Central memory CD8-positive, alpha-beta T cell (primary cell): Measurements from ENCODE around the gene IGSF6.
"Not testable (repeated sequence)": the region's sequence is repeated elsewhere in the genome, so short reads cannot be mapped to it uniquely, and the experiment has no call there.

Experiments used
- ATAC-seq: fragments of 150-1000 bp; cut with Tn5 transposase; replicated peaks from 2 replicates; pipeline ENCODE4 v1.10.0; 2022; ENCODE audit warnings: mild to moderate bottlenecking, moderate FRiP score, moderate number of reproducible peaks; ENCODE audit not compliant: poor library complexity, severe bottlenecking; ENCODE audit errors: extremely low read depth
- DNase-seq, 2 donors: peaks; one replicate each; pipeline ENCODE4 v3.0.0; 2021; ENCODE audit warnings: low spot score in 2 of 2
- H3K27ac Mint-ChIP-seq: one replicate; pipeline ENCODE4 v1.8.0; 2022; ENCODE audit warnings: low read depth, mild to moderate bottlenecking, moderate library complexity, mixed read lengths
- H3K27me3 Mint-ChIP-seq: one replicate; pipeline ENCODE4 v1.8.0; 2022; ENCODE audit warnings: mixed read lengths
- H3K36me3 Mint-ChIP-seq: one replicate; pipeline ENCODE4 v1.8.0; 2022; ENCODE audit warnings: mild to moderate bottlenecking, moderate library complexity, mixed read lengths; ENCODE audit not compliant: insufficient read depth
- H3K4me1 Mint-ChIP-seq: one replicate; pipeline ENCODE4 v1.8.0; 2022; ENCODE audit warnings: mixed read lengths
- H3K4me3 Mint-ChIP-seq: one replicate; pipeline ENCODE4 v1.8.0; 2022; ENCODE audit warnings: mild to moderate bottlenecking, moderate library complexity, mixed read lengths
- H3K9me3 Mint-ChIP-seq: one replicate; pipeline ENCODE4 v1.8.0; 2022; ENCODE audit warnings: mixed read lengths

Gene IGSF6

GRCh38 chr16:21667575-21667974, 15.2 kb upstream of the IGSF6 start:
- Mint-ChIP-seq H3K36me3 (no peaks in the 10 kb centered on the region), H3K9me3 (no peaks in the 10 kb centered on the region), H3K27me3 (no peaks in the 10 kb centered on the region), H3K4me1 (peaks cover 5% of the 10 kb centered on the region), H3K27ac (no peak overlapping the region), H3K4me3 (no peak overlapping the region)
- no peak for DNase-seq
- ATAC-seq, result no peak

- DNase-seq (no peak), ATAC-seq (no peak)
- Mint-ChIP-seq H3K4me3 (no peak overlapping the region), H3K36me3 (peaks cover 2% of the 10 kb centered on the region), H3K9me3 (no peaks in the 10 kb centered on the region), H3K4me1 (peaks cover 5% of the 10 kb centered on the region), H3K27ac (no peak overlapping the region), H3K27me3 (no peaks in the 10 kb centered on the region)
These were observed 14.4 kb upstream of the IGSF6 start for GRCh38 chr16:21666772-21667171.

GRCh38 chr16:21664801-21665492, 12.5 kb upstream of the IGSF6 start:
- Mint-ChIP-seq H3K36me3 (peaks cover 2% of the 10 kb centered on the region), H3K27me3 (no peaks in the 10 kb centered on the region), H3K9me3 (no peaks in the 10 kb centered on the region), H3K4me3 (no peak overlapping the region), H3K27ac (no peak overlapping the region), H3K4me1 (peaks cover 17% of the 10 kb centered on the region)
- ATAC-seq, result no peak
- no peak for DNase-seq

GRCh38 chr16:21663889-21664647, 11.7 kb upstream of the IGSF6 start, which contains the start of gene OTOA:
TSS of gene OTOA (plus strand) at chr16:21663968. CDS start at chr16:21678515, 14,547 bp downstream.
- no peaks in the 10 kb centered on the region for H3K27me3 Mint-ChIP-seq

GRCh38 chr16:21659124-21659523, 6.7 kb upstream of the IGSF6 start:
- Mint-ChIP-seq H3K9me3 (no peaks in the 10 kb centered on the region), H3K4me1 (peaks cover 31% of the 10 kb centered on the region), H3K27ac (no peak overlapping the region), H3K4me3 (no peak overlapping the region), H3K27me3 (no peaks in the 10 kb centered on the region), H3K36me3 (peaks cover 23% of the 10 kb centered on the region)
- ATAC-seq, result no peak
- DNase-seq, result no peak

More at GRCh38 chr16:21663889-21664647, 11.7 kb upstream of the IGSF6 start, which contains the start of gene OTOA:
- ATAC-seq (peak; percentile 57), DNase-seq (no peak)
- no peak within 1 kb of the TSS for H3K27ac Mint-ChIP-seq
- peaks cover 4% of the 10 kb centered on the region for H3K36me3 Mint-ChIP-seq
- peak within 1 kb of the TSS; percentile 73 for H3K4me3 Mint-ChIP-seq
- H3K4me1 Mint-ChIP-seq, result peaks cover 17% of the 10 kb centered on the region
- H3K9me3 Mint-ChIP-seq, result no peaks in the 10 kb centered on the region

DNA sequence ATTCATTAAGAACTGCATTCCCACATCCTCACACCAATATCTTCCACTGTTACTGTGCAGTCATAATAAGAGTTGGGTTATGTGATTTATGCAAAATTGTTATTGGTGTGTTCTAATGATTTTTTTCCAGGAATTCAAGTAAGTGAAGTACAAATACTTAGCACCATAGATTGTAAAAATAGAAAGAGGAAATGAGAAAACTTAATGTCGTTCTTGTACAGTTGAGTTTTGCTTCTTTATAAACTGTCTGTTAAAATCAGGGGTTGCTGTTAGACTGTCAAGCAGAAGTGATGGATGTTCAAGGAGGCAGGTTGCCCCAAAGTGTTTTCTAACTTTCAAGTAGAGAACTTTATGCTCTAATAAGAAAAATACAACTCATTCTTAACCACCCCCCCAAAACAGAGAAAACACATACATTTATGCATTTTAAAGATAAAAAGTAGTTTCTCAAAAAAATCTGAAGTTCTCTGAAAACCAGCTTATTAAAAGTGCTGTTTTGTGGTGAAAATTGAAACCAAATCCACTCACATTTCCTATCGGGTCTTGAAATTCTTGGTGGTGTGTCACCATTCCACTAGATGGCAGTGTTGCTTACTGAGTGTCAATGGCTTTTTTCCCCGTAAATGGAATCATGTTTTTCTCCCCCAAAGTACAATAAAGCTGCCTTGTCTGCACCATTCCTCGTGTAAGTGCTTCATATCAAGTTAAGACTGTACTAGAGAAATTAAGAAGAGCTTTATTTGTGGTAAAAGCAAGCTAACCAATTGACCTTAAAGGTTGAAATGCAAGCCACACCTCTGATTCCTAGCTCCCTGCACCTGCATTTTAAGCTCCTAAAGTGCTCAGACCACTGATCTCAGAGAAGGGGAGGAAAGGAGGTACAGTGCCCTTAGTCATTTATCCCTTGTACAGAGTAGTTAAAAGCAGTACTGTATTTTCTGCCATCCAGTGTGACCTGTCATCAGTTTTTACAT, 4.7 kb upstream of the IGSF6 start:
- DNase-seq, result peak in 1 of 2 donors; percentile 19
- no peak for ATAC-seq
- peak overlapping the region; percentile 22 for H3K27ac Mint-ChIP-seq
- H3K27me3 Mint-ChIP-seq, result no peaks in the 10 kb centered on the region
- H3K4me1 Mint-ChIP-seq, result peaks cover 32% of the 10 kb centered on the region
- no peak overlapping the region for H3K4me3 Mint-ChIP-seq
- H3K9me3 Mint-ChIP-seq, result no peaks in the 10 kb centered on the region
- H3K36me3 Mint-ChIP-seq, result peaks cover 24% of the 10 kb centered on the region

DNA sequence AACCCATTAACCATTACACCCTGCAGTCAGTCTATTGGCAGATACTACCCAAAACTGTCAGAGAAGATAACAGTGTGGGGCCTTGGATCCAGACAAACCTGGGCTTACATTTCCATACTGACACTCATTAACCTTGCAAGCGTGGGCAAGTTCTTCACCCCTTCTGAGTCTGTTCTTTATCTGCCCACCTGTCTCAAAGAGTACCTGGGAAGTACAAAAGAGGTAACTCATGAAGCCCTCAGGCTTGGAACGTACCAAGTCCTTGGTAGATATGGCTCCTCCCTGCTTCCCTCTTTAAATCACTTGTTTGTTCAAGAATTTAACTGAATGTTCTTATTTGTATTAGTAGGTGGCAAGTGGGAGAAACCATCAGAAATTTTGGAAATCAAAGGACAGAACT, 2.5 kb upstream of the IGSF6 start:
- peaks cover 24% of the 10 kb centered on the region for H3K36me3 Mint-ChIP-seq
- no peak overlapping the region for H3K4me3 Mint-ChIP-seq
- peaks cover 20% of the 10 kb centered on the region for H3K4me1 Mint-ChIP-seq
- no peaks in the 10 kb centered on the region for H3K9me3 Mint-ChIP-seq
- no peaks in the 10 kb centered on the region for H3K27me3 Mint-ChIP-seq
- H3K27ac Mint-ChIP-seq, result no peak overlapping the region
- ATAC-seq, result no peak
- no peak for DNase-seq

GRCh38 chr16:21654466-21654865, 2.1 kb upstream of the IGSF6 start:
- H3K4me1 Mint-ChIP-seq, result peaks cover 20% of the 10 kb centered on the region
- DNase-seq (no peak), ATAC-seq (no peak)
- no peak overlapping the region for H3K4me3 Mint-ChIP-seq
- peaks cover 24% of the 10 kb centered on the region for H3K36me3 Mint-ChIP-seq
- H3K9me3 Mint-ChIP-seq, result no peaks in the 10 kb centered on the region
- H3K27ac Mint-ChIP-seq, result no peak overlapping the region
- H3K27me3 Mint-ChIP-seq, result no peaks in the 10 kb centered on the region

GRCh38 chr16:21653571-21653970, 1.2 kb upstream of the IGSF6 start:
- peaks cover 25% of the 10 kb centered on the region for H3K4me1 Mint-ChIP-seq
- no peak for DNase-seq
- no peaks in the 10 kb centered on the region for H3K27me3 Mint-ChIP-seq
- peaks cover 26% of the 10 kb centered on the region for H3K36me3 Mint-ChIP-seq
- ATAC-seq, result no peak
- no peaks in the 10 kb centered on the region for H3K9me3 Mint-ChIP-seq
- no peak overlapping the region for H3K27ac Mint-ChIP-seq
- H3K4me3 Mint-ChIP-seq, result no peak overlapping the region

DNA sequence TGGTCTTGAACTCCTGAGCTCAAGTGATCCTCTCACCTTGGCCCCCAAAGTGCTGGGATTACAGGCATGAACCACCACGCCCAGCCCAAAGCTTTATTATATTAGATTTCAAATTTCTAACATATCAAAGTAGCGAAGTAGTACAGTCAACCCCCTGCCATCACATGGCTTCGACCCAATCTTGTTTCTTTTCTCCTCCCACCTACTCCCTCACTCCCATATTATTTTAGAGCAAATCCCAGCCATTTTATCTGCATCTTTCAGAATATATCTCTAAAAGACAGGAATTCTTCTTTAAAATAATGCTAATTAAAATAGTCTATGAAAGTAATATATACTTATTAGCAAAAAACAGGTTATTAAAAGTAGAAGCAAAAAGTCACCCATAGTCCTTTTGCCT, 893 bp downstream of the IGSF6 start:
- ATAC-seq (no peak), DNase-seq (no peak)
- H3K27me3 Mint-ChIP-seq, result no peaks in the 10 kb centered on the region
- H3K36me3 Mint-ChIP-seq, result peaks cover 22% of the 10 kb centered on the region
- H3K4me3 Mint-ChIP-seq, result no peak overlapping the region
- no peaks in the 10 kb centered on the region for H3K9me3 Mint-ChIP-seq
- peak overlapping the region; percentile 67 for H3K27ac Mint-ChIP-seq
- peaks cover 29% of the 10 kb centered on the region for H3K4me1 Mint-ChIP-seq

DNA sequence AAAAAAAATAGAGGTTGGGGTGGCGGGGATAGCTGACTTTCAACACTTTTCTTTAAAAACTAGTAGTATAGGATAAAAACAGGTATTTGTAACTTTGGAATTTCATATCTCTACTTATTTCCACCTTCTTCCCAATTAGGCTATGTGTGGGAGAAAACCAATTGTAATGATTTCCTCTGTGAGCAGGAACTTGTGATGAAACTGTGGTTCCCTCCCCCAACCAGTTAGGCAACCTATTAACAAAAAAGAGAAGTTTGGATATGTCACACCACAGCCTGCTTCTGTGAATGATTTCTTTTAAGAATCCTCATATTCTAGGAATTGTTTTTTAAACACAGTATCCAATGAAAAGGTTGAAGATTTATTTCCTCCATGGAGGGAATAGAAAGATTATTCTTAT, 1.9 kb downstream of the IGSF6 start:
- Mint-ChIP-seq H3K4me3 (no peak overlapping the region), H3K9me3 (no peaks in the 10 kb centered on the region), H3K27me3 (no peaks in the 10 kb centered on the region), H3K4me1 (peaks cover 31% of the 10 kb centered on the region), H3K36me3 (peaks cover 16% of the 10 kb centered on the region), H3K27ac (no peak overlapping the region)
- ATAC-seq (no peak), DNase-seq (no peak)

GRCh38 chr16:21649826-21650406, 2.5 kb downstream of the IGSF6 start:
- H3K36me3 Mint-ChIP-seq, result peaks cover 13% of the 10 kb centered on the region
- not testable (repeated sequence) for DNase-seq, H3K9me3 Mint-ChIP-seq

More at GRCh38 chr16:21649826-21650406, 2.5 kb downstream of the IGSF6 start:
- not testable (repeated sequence) for H3K27me3 Mint-ChIP-seq, H3K27ac Mint-ChIP-seq, H3K4me3 Mint-ChIP-seq, ATAC-seq
- H3K4me1 Mint-ChIP-seq, result peaks cover 37% of the 10 kb centered on the region
